Naive B cell (primary cell): Measurements from ENCODE around the gene ANKRD63. TPM values are rescaled to one million over a fixed set of nuclear protein-coding genes. Genes with fewer than 3 reads are reported as not detected.
A peak's percentile ranks its signal among the peaks of the same experiment; 100 is the strongest.

ENCODE experiments used
- ATAC-seq, 2 donors: fragments of 150-1000 bp; cut with Tn5 transposase; 2 replicates each; pipeline ENCODE4 v1.10.0; 2021; ENCODE audit warnings: low read depth in 2 of 2, mild to moderate bottlenecking in 2 of 2, moderate library complexity in 2 of 2
- DNase-seq: peaks from one replicate; pipeline ENCODE4 v3.0.0; 2022
- H3K27ac Mint-ChIP-seq, 6 donors: one replicate each; pipeline ENCODE4 v1.8.0; 2020 to 2022; ENCODE audit warnings: mild to moderate bottlenecking in 6 of 6, mixed read lengths in 6 of 6, moderate library complexity in 5 of 6, inconsistent platforms in 2 of 6
- H3K27me3 Mint-ChIP-seq, 3 donors: one replicate each; pipeline ENCODE4 v1.8.0; 2021 to 2022; ENCODE audit warnings: mixed read lengths in 3 of 3, mild to moderate bottlenecking in 1 of 3
- H3K36me3 Mint-ChIP-seq, 2 donors: one replicate each; pipeline ENCODE4 v1.8.0; 2020 to 2022; ENCODE audit warnings: mixed read lengths in 2 of 2, inconsistent platforms in 1 of 2, mild to moderate bottlenecking in 1 of 2
- H3K4me1 Mint-ChIP-seq, 3 donors: one replicate each; pipeline ENCODE4 v1.8.0; 2020 to 2022; ENCODE audit warnings: mixed read lengths in 3 of 3, inconsistent platforms in 1 of 3, mild to moderate bottlenecking in 1 of 3, moderate library complexity in 1 of 3
- H3K4me3 Mint-ChIP-seq, 8 donors: one replicate each; pipeline ENCODE4 v1.8.0; 2020 to 2022; ENCODE audit warnings: mild to moderate bottlenecking in 8 of 8, mixed read lengths in 8 of 8, moderate library complexity in 8 of 8, inconsistent platforms in 2 of 8
- H3K9me3 Mint-ChIP-seq, 7 donors: one replicate each; pipeline ENCODE4 v1.8.0; 2020 to 2022; ENCODE audit warnings: mixed read lengths in 7 of 7, mild to moderate bottlenecking in 5 of 7, inconsistent platforms in 2 of 7, moderate library complexity in 1 of 7
- polyA plus RNA-seq, 6 donors: library from polyadenylated mRNA; unstranded; fragments of 300-500 nt; fragmentation: Illumina TruSeq; gene quantifications; one replicate each; pipeline ENCODE4 v1.2.3, GENCODE V29; 2021; ENCODE audit warnings: low read depth in 6 of 6

The ANKRD63 gene
- polyA plus RNA-seq, 6 donors from 2014 or later = 0.29 TPM; not detected in 5

- ATAC-seq (no peak), DNase-seq (no peak)
- H3K36me3 Mint-ChIP-seq = no peaks in the 10 kb centered on the region
- H3K4me3 Mint-ChIP-seq = no peak overlapping the region
- no peaks in the 10 kb centered on the region for H3K9me3 Mint-ChIP-seq
- peak overlapping the region in 2 of 6 donors; percentile 65 to 94 for H3K27ac Mint-ChIP-seq
- H3K4me1 Mint-ChIP-seq = peaks cover 17 to 18% (median 18%) of the 10 kb centered on the region in 3 donors
- peaks cover 0 to 20% (median 18%) of the 10 kb centered on the region in 3 donors for H3K27me3 Mint-ChIP-seq
Measured at GRCh38 chr15:40242213-40242599, 40.7 kb downstream of the ANKRD63 start.

DNA sequence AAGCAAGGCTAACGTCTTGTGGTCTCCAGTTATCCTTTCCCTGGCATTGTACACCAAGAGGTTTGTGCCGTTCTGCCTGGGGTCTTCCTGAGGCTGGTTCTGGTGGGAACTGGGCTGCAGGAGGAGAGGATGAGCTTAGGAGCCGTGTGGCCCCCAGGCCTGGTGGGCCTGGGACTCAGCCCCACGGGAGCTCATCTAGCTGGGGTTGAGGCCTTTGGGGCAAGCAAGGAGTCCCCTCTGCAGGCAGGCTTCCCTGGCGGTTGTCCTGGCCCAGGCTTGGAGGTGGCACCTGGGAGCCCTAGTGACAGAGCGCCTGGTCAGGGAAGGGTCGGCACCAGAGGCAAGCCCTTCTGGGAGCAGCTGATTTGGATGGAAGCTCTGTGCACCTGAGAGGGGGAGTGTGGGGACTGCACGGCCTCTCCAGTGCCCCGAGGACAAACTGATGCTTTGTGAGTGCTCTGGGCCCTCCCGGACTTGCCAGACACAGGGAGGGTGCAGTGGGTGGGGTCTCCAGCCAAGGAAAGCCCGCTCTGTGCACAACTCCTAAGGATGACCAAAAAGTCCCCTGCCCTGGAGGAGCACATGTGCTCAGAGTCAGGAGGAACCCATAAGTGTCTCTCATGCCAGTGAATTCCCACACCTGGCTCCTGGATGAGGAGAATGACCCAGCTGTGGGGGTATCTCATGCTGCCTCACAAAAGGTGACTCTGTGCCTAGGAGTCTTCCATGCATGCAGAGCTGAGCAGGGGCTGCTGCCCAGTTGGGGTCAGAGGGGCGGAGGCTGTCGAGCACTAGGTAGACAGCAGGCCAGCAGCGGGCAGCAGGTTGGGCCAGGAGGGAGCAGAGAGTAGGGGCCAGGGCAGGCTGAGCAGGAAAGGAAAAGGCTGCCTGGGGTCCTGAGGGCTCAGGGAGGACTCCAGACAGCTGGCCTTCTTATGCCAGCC, 41.3 kb downstream of the ANKRD63 start:
- H3K4me1 Mint-ChIP-seq = peaks cover 17 to 18% (median 18%) of the 10 kb centered on the region in 3 donors
- peak overlapping the region in 1 of 6 donors; percentile 94 for H3K27ac Mint-ChIP-seq
- H3K9me3 Mint-ChIP-seq = no peaks in the 10 kb centered on the region
- H3K27me3 Mint-ChIP-seq = peaks cover 0 to 20% (median 18%) of the 10 kb centered on the region in 3 donors
- ATAC-seq (no peak), DNase-seq (no peak)
- H3K4me3 Mint-ChIP-seq = no peak overlapping the region
- no peaks in the 10 kb centered on the region for H3K36me3 Mint-ChIP-seq

- H3K36me3 Mint-ChIP-seq = no peaks in the 10 kb centered on the region
- H3K27me3 Mint-ChIP-seq = peaks cover 0 to 20% (median 18%) of the 10 kb centered on the region in 3 donors
- peak overlapping the region in 1 of 8 donors; percentile 31 for H3K4me3 Mint-ChIP-seq
- ATAC-seq = no peak
- no peaks in the 10 kb centered on the region for H3K9me3 Mint-ChIP-seq
- DNase-seq = no peak
- peak overlapping the region in 2 of 6 donors; percentile 76 to 87 for H3K27ac Mint-ChIP-seq
- H3K4me1 Mint-ChIP-seq = peaks cover 21 to 23% (median 21%) of the 10 kb centered on the region in 3 donors
Measured at GRCh38 chr15:40240619-40241221, 42.1 kb downstream of the ANKRD63 start.

DNA sequence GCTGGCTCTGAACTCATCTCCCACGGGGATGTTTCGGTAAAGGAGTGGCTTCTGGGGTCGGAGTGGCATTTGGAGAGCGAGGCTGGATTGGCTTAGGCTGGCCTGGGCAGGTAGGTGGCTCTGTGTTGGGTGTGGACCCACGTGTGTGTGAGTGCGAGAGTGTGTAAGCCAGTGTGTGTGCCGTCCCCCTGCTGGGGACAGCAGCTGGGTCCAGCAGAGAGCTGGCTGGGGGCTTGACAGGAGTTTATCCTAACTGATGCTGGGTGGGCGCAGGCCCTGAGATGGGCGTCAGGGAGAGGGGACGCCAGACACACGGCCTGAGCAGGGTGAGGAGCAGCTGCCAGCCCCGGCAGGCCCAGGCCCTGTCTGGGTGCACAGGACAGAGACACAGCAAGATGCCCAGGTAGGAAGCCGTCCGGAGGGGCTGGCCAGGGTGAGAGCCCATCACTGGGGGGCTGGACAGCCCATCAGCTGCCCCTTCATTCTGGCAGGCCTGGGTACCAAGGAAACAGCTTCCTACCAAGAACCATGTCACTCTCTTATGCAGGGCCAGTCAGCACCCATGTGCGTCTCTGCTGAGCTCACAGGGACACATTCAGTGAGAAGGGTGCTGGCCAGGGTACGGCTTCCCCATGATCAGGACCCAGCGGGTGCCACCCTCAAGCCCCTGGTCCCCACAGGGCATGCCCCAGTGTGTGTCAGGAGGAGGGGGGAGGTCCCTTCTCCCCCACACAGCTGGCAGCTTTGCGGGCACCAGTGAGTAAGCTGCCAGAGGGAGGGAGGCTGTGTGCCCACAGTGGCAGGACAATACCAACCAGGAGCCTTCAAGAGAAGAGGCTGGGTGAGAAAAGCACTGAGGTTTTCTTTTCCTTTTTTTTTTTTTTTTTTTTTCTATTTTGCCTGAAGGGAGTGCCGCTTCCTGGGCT, 42.9 kb downstream of the ANKRD63 start:
- Mint-ChIP-seq H3K27ac (peak overlapping the region in 4 of 6 donors; percentile 33 to 97 (median 80)), H3K4me3 (peak overlapping the region in 6 of 8 donors; percentile 47 to 83 (median 72))
- no peak for DNase-seq

DNA sequence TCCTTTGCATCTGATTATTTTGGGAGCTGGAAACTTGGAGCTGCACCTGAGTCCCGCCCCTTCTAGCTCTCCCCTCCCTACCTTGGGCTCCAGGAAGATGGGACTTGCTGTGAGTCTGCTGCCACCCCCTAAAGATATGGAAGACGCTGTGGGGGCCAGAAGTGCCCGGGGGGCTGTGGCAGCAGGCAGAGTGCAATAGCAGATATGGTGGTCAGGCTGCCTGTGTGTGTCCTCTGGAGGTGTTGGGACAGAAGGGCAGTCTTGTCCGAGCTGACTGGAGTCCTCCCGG, 43.5 kb downstream of the ANKRD63 start:
- no peak for DNase-seq
- Mint-ChIP-seq H3K4me1 (peaks cover 31 to 35% (median 34%) of the 10 kb centered on the region in 3 donors), H3K27ac (peak overlapping the region in 5 of 6 donors; percentile 33 to 97 (median 73)), H3K36me3 (no peaks in the 10 kb centered on the region), H3K27me3 (peaks cover 0 to 20% (median 18%) of the 10 kb centered on the region in 3 donors), H3K9me3 (no peaks in the 10 kb centered on the region), H3K4me3 (peak overlapping the region in 6 of 8 donors; percentile 23 to 86 (median 70))
- no peak for ATAC-seq

More for the DNA sequence above, 42.9 kb downstream of the ANKRD63 start:
- no peak for ATAC-seq
- no peaks in the 10 kb centered on the region for H3K9me3 Mint-ChIP-seq
- H3K4me1 Mint-ChIP-seq = peaks cover 28 to 31% (median 28%) of the 10 kb centered on the region in 3 donors
- no peaks in the 10 kb centered on the region for H3K36me3 Mint-ChIP-seq
- H3K27me3 Mint-ChIP-seq = peaks cover 0 to 20% (median 18%) of the 10 kb centered on the region in 3 donors

GRCh38 chr15:40238532-40239403, 44.1 kb downstream of the ANKRD63 start, which contains the start of gene PAK6:
TSS of gene PAK6 (plus strand) at chr15:40239063. CDS start at chr15:40264786, 25,723 bp downstream.
- no peaks in the 10 kb centered on the region for H3K36me3 Mint-ChIP-seq
- H3K4me1 Mint-ChIP-seq = peaks cover 31 to 35% (median 34%) of the 10 kb centered on the region in 3 donors
- H3K27me3 Mint-ChIP-seq = peaks cover 0 to 20% (median 18%) of the 10 kb centered on the region in 3 donors
- ATAC-seq (peak; percentile 68 to 70), DNase-seq (peak; percentile 52)
- no peaks in the 10 kb centered on the region for H3K9me3 Mint-ChIP-seq
- peak within 1 kb of the TSS; percentile 33 to 97 (median 79) for H3K27ac Mint-ChIP-seq
- H3K4me3 Mint-ChIP-seq = peak within 1 kb of the TSS; percentile 41 to 86 (median 78)

DNA sequence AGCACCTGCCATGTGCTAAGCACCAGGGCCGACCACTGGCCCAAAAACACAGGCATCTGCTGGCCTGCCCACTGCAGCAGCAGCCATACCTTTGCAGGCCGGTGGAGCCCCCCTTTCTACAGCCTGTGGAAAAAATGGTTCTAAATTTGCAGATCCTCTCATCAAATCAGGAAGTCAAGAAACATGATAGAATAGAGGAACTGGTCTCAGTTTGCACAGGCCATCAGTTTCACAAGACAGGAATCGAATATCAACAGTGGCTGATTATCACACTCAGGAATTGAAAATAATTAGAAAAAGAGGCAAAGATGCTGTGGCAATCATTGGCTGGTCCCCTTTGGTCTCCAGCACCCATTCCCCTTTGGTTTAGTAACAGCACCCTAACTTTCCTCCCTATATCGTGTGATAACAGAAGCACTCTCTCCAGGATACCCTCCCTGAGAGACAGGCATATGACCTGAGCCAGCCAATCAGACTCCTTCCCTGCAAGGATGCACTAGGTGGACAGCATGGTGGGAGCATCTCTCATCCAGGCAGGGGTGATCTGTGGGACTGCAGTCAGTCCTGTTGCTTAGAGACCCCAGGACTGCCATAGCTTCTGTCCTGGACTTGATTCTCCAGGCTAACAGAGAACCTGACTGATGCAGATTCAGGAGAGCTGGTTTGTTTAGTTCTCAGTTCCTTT, 47.5 kb downstream of the ANKRD63 start:
- H3K4me3 Mint-ChIP-seq = peak overlapping the region in 6 of 8 donors; percentile 22 to 59 (median 45)
- ATAC-seq = peak; percentile 71 to 76

DNA sequence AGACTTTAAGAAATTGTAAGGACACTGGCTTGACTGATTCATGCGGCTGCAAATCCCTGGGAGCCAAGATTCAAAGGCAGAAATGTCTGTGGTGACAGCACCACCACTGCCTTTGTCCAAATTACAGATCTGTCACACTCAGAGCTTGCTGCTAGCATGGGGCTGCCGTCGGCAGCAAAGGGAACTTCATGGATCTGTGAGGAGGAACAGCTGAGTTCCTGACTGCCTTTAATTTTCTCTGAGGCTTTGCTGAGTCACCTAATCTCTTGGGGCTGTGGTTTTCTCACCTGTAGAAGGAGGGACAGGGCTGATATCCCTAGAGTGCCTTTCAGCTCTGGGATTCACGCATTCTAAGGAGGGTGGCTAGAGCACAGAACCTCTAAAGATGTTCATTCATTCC, 48.1 kb downstream of the ANKRD63 start:
- peaks cover 31 to 35% (median 31%) of the 10 kb centered on the region in 3 donors for H3K4me1 Mint-ChIP-seq
- H3K27me3 Mint-ChIP-seq = peaks cover 0 to 15% (median 14%) of the 10 kb centered on the region in 3 donors
- no peaks in the 10 kb centered on the region for H3K9me3 Mint-ChIP-seq
- H3K36me3 Mint-ChIP-seq = no peaks in the 10 kb centered on the region
- ATAC-seq (no peak), DNase-seq (no peak)
- peak overlapping the region in 6 of 8 donors; percentile 22 to 59 (median 45) for H3K4me3 Mint-ChIP-seq
- peak overlapping the region in 3 of 6 donors; percentile 21 to 69 (median 40) for H3K27ac Mint-ChIP-seq

More for the DNA sequence above, 47.5 kb downstream of the ANKRD63 start:
- Mint-ChIP-seq H3K36me3 (no peaks in the 10 kb centered on the region), H3K4me1 (peaks cover 31 to 35% (median 34%) of the 10 kb centered on the region in 3 donors), H3K9me3 (no peaks in the 10 kb centered on the region), H3K27me3 (peaks cover 0 to 18% (median 16%) of the 10 kb centered on the region in 3 donors), H3K27ac (peak overlapping the region in 3 of 6 donors; percentile 40 to 69 (median 53))
- peak; percentile 44 for DNase-seq

- H3K9me3 Mint-ChIP-seq = no peaks in the 10 kb centered on the region
Measured at GRCh38 chr15:40233727-40234577, 48.9 kb downstream of the ANKRD63 start.

GRCh38 chr15:40232625-40233070, 50.2 kb downstream of the ANKRD63 start:
- Mint-ChIP-seq H3K27ac (no peak overlapping the region), H3K4me3 (no peak overlapping the region), H3K4me1 (peaks cover 13 to 17% (median 16%) of the 10 kb centered on the region in 3 donors), H3K9me3 (no peaks in the 10 kb centered on the region), H3K27me3 (no peaks in the 10 kb centered on the region), H3K36me3 (no peaks in the 10 kb centered on the region)
- DNase-seq = no peak
- no peak for ATAC-seq

More at GRCh38 chr15:40233727-40234577, 48.9 kb downstream of the ANKRD63 start:
- H3K36me3 Mint-ChIP-seq = no peaks in the 10 kb centered on the region
- ATAC-seq (no peak), DNase-seq (no peak)
- no peak overlapping the region for H3K4me3 Mint-ChIP-seq
- H3K27ac Mint-ChIP-seq = peak overlapping the region in 1 of 6 donors; percentile 20
- peaks cover 25 to 28% (median 25%) of the 10 kb centered on the region in 3 donors for H3K4me1 Mint-ChIP-seq
- H3K27me3 Mint-ChIP-seq = peaks cover 0 to 8% (median 7%) of the 10 kb centered on the region in 3 donors
